NAMALWA (cell line): ENCODE data around the gene PGAP1.

Source experiments
- DNase-seq: peaks from one replicate; pipeline ENCODE4 v3.0.0-alpha.2; 2015; ENCODE audit warnings: low spot score

Gene PGAP1

GRCh38 chr2:196792865-196793264 is 133.6 kb downstream of the PGAP1 start:
- DNase-seq, result no peak

- DNase-seq, result no peak
Observed at GRCh38 chr2:196783431-196784094, 142.9 kb downstream of the PGAP1 start.
